Measurements from ENCODE around the gene TLX1. TPM values are rescaled to one million over a fixed set of nuclear protein-coding genes. Genes with fewer than 3 reads are reported as not detected.

TLX1 gene
- polyA plus RNA-seq, 1 donor (not counting 4 experiments of a cell fraction or from before 2014, with no cell fraction given), result not detected

GRCh38 chr10:101161494-101162299, 30.6 kb downstream of the TLX1 start:
- no peak overlapping the region for H2AFZ ChIP-seq (ENCODE audit: control insufficient read depth, low read length)
- H3K36me3 ChIP-seq (ENCODE audit: control insufficient read depth in 2 of 2, extremely low read depth in 1 of 2, insufficient read depth in 2 of 2, low read length in 2 of 2), result no peaks in the 10 kb centered on the region
- peaks cover 27% of the 10 kb centered on the region for H3K27me3 ChIP-seq (ENCODE audit: control insufficient read depth, extremely low read depth, insufficient read depth, low read length)
- H3K9ac ChIP-seq (ENCODE audit: control insufficient read depth, extremely low read depth, insufficient read depth, low read length), result no peak overlapping the region
- no peak overlapping the region for H3K27ac ChIP-seq (ENCODE audit: control insufficient read depth, insufficient read depth, low read length)
- H3K4me1 ChIP-seq (ENCODE audit: control insufficient read depth, extremely low read depth, insufficient read depth, low read length), result peaks cover 12% of the 10 kb centered on the region
- H4K20me1 ChIP-seq (ENCODE audit: control insufficient read depth, extremely low read depth, insufficient read depth, low read length), result no peaks in the 10 kb centered on the region
- H3K9me1 ChIP-seq (ENCODE audit: control insufficient read depth, extremely low read depth, insufficient read depth, low read length), result no peaks in the 10 kb centered on the region
- TF ChIP-seq EZH2 (IDR thresholded peaks at IDR 0.05; ENCODE audit: low read length), result no peak
- TF ChIP-seq CTCF (optimal IDR thresholded peaks at IDR 0.05 in 1 of 3, IDR thresholded peaks at IDR 0.05 in 1 of 3, conservative IDR thresholded peaks at IDR 0.05 in 1 of 3; ENCODE audit: extremely low read depth in 1 of 3, insufficient read depth in 2 of 3, low read length in 3 of 3), result peak; percentile 86 to 99 (median 98)
- FAIRE-seq (peak; percentile 96), DNase-seq (ENCODE audit: low read depth, low spot score) (peak; percentile 9)
- H3K79me2 ChIP-seq (ENCODE audit: control insufficient read depth, insufficient read depth, low read length), result no peaks in the 10 kb centered on the region
- peak overlapping the region; percentile 75 for H3K4me2 ChIP-seq (ENCODE audit: control insufficient read depth, extremely low read depth, insufficient read depth, low read depth, low read length)
- dilution Hi-C loops (cut with MboI; ENCODE audit: extremely low pct_ligation_motif_present, low sequenced_read_pairs), result no loop called here
- H3K9me3 ChIP-seq (ENCODE audit: control insufficient read depth, low read depth, low read length), result no peaks in the 10 kb centered on the region
- no peak overlapping the region for H3K4me3 ChIP-seq (ENCODE audit: control insufficient read depth in 2 of 3, extremely low read depth in 1 of 3, insufficient read depth in 2 of 3, low read depth in 1 of 3, low read length in 3 of 3)

GRCh38 chr10:101162677-101163076, 31.6 kb downstream of the TLX1 start:
- H3K9ac ChIP-seq (ENCODE audit: control insufficient read depth, extremely low read depth, insufficient read depth, low read length), result no peak overlapping the region
- H3K9me3 ChIP-seq (ENCODE audit: control insufficient read depth, low read depth, low read length), result no peaks in the 10 kb centered on the region
- dilution Hi-C loops (cut with MboI; ENCODE audit: extremely low pct_ligation_motif_present, low sequenced_read_pairs), result no loop called here
- TF ChIP-seq CTCF (optimal IDR thresholded peaks at IDR 0.05 in 1 of 3, IDR thresholded peaks at IDR 0.05 in 1 of 3, conservative IDR thresholded peaks at IDR 0.05 in 1 of 3; ENCODE audit: extremely low read depth in 1 of 3, insufficient read depth in 2 of 3, low read length in 3 of 3) (no peak), EZH2 (IDR thresholded peaks at IDR 0.05; ENCODE audit: low read length) (no peak)
- no peaks in the 10 kb centered on the region for H3K79me2 ChIP-seq (ENCODE audit: control insufficient read depth, insufficient read depth, low read length)
- no peak overlapping the region for H2AFZ ChIP-seq (ENCODE audit: control insufficient read depth, low read length)
- no peak for DNase-seq (ENCODE audit: low read depth, low spot score)
- H3K36me3 ChIP-seq (ENCODE audit: control insufficient read depth in 2 of 2, extremely low read depth in 1 of 2, insufficient read depth in 2 of 2, low read length in 2 of 2), result no peaks in the 10 kb centered on the region
- no peak overlapping the region for H3K4me2 ChIP-seq (ENCODE audit: control insufficient read depth, extremely low read depth, insufficient read depth, low read depth, low read length)
- no peaks in the 10 kb centered on the region for H4K20me1 ChIP-seq (ENCODE audit: control insufficient read depth, extremely low read depth, insufficient read depth, low read length)
- H3K4me3 ChIP-seq (ENCODE audit: control insufficient read depth in 2 of 3, extremely low read depth in 1 of 3, insufficient read depth in 2 of 3, low read depth in 1 of 3, low read length in 3 of 3), result no peak overlapping the region
- FAIRE-seq, result no peak
- H3K27me3 ChIP-seq (ENCODE audit: control insufficient read depth, extremely low read depth, insufficient read depth, low read length), result peaks cover 27% of the 10 kb centered on the region
- H3K4me1 ChIP-seq (ENCODE audit: control insufficient read depth, extremely low read depth, insufficient read depth, low read length), result peaks cover 12% of the 10 kb centered on the region
- H3K9me1 ChIP-seq (ENCODE audit: control insufficient read depth, extremely low read depth, insufficient read depth, low read length), result no peaks in the 10 kb centered on the region
- no peak overlapping the region for H3K27ac ChIP-seq (ENCODE audit: control insufficient read depth, insufficient read depth, low read length)

Data from keratinocyte (primary cell).